GM12878 (cell line): ENCODE results near the gene MICALL2.

Experiments
- BRCA1 ChIP-seq: IDR thresholded peaks from 2 replicates; pipeline ENCODE4 v1.6.1; 2011; ENCODE audit warnings: low read depth, low read length, improper control_type of control experiment
- EED ChIP-seq: sonication (generic); IDR thresholded peaks from 2 replicates; pipeline ENCODE4 v1.6.1; 2016; ENCODE audit warnings: antibody characterized with exemption, low read depth
- EP300 ChIP-seq, 2 experiments: fragments of 150-350 bp in 1 of 2; IDR thresholded peaks; 2 replicates each; pipeline ENCODE4 v1.6.1; 2011 to 2012; ENCODE audit warnings: low read depth in 2 of 2, low read length in 2 of 2, borderline replicate concordance in 1 of 2, improper control_type of control experiment in 1 of 2, inconsistent platforms in 1 of 2; ENCODE audit not compliant: control insufficient read depth in 1 of 2
- GABPA ChIP-seq: IDR thresholded peaks from 2 replicates; pipeline ENCODE4 v1.6.1; 2014; ENCODE audit warnings: antibody characterized with exemption, low read depth, mild to moderate bottlenecking, inconsistent platforms
- NFIC ChIP-seq: IDR thresholded peaks from 2 replicates; pipeline ENCODE4 v1.6.1; 2012; ENCODE audit warnings: low read depth, mild to moderate bottlenecking, inconsistent platforms, low read length, moderate library complexity
- PAX5 ChIP-seq: IDR thresholded peaks from 2 replicates; pipeline ENCODE4 v1.6.1; 2011; ENCODE audit warnings: low read depth, low read length, borderline replicate concordance
- SIX5 ChIP-seq: IDR thresholded peaks from 2 replicates; pipeline ENCODE4 v1.6.1; 2011; ENCODE audit warnings: mild to moderate bottlenecking, low read depth, low read length, moderate library complexity; ENCODE audit not compliant: severe bottlenecking
- SPI1 ChIP-seq: IDR thresholded peaks from 2 replicates; pipeline ENCODE4 v1.6.1; 2011; ENCODE audit warnings: low read depth, mild to moderate bottlenecking, low read length, moderate library complexity, borderline replicate concordance; ENCODE audit not compliant: insufficient read depth
- TAF1 ChIP-seq: IDR thresholded peaks from 2 replicates; pipeline ENCODE4 v1.6.1; 2011; ENCODE audit warnings: mild to moderate bottlenecking, low read depth, low read length, borderline replicate concordance
- TF ChIP-seq, protein P1 (sequence below): fragments of 450-650 bp; IDR thresholded peaks from 2 replicates; pipeline ENCODE4 v1.6.1; 2017; ENCODE audit warnings: mild to moderate bottlenecking
- TF ChIP-seq, protein P2 (sequence below): IDR thresholded peaks from 2 replicates; pipeline ENCODE4 v1.6.1; 2011; ENCODE audit warnings: low read depth, mild to moderate bottlenecking, low read length, moderate library complexity, borderline replicate concordance; ENCODE audit errors: extremely low read depth
- TF ChIP-seq, protein P3 (sequence below): IDR thresholded peaks from 2 replicates; pipeline ENCODE4 v1.6.1; 2012; ENCODE audit warnings: low read depth, low read length, improper control_type of control experiment
- TF ChIP-seq, protein P4 (sequence below), 3 experiments: IDR thresholded peaks in 2 of 3; conservative IDR thresholded peaks in 1 of 3; 2 replicates each; pipeline ENCODE4 v1.5.1; 2011; ENCODE audit warnings: low read depth in 3 of 3, low read length in 3 of 3, mild to moderate bottlenecking in 3 of 3, control low read depth in 2 of 3, moderate library complexity in 2 of 3, inconsistent platforms in 1 of 3, mixed read lengths in 1 of 3; ENCODE audit not compliant: control insufficient read depth in 2 of 3, insufficient read depth in 1 of 3; ENCODE audit errors: extremely low read depth in 1 of 3

DNA sequence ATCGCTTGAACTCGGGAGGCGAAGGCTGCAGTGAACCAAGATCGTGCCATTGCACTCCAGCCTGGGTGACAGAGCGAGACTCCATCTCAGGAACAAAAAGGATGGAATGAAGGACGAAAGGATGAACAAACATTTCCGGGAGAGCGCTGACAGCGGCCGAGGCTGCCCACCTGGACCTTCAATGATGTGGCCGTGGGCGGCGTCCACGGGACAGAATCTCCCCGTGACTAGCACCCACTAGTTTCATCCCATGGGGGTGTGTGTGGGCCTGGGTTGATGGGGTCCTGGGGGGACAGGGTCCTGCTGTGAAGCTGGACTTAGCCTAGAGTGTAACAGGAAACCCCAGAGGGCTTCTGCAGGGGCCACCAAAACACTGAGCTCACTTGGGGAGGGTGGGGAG lies 32.8 kb downstream of the MICALL2 start:
- TF ChIP-seq, protein P1, sequence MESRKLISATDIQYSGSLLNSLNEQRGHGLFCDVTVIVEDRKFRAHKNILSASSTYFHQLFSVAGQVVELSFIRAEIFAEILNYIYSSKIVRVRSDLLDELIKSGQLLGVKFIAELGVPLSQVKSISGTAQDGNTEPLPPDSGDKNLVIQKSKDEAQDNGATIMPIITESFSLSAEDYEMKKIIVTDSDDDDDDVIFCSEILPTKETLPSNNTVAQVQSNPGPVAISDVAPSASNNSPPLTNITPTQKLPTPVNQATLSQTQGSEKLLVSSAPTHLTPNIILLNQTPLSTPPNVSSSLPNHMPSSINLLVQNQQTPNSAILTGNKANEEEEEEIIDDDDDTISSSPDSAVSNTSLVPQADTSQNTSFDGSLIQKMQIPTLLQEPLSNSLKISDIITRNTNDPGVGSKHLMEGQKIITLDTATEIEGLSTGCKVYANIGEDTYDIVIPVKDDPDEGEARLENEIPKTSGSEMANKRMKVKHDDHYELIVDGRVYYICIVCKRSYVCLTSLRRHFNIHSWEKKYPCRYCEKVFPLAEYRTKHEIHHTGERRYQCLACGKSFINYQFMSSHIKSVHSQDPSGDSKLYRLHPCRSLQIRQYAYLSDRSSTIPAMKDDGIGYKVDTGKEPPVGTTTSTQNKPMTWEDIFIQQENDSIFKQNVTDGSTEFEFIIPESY: no peak
- TF ChIP-seq, protein P2, sequence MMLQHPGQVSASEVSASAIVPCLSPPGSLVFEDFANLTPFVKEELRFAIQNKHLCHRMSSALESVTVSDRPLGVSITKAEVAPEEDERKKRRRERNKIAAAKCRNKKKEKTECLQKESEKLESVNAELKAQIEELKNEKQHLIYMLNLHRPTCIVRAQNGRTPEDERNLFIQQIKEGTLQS: no peak
- TF ChIP-seq, protein P3, sequence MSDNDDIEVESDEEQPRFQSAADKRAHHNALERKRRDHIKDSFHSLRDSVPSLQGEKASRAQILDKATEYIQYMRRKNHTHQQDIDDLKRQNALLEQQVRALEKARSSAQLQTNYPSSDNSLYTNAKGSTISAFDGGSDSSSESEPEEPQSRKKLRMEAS: no peak
- TF ChIP-seq GABPA (no peak), NFIC (no peak), BRCA1 (no peak), SIX5 (no peak), TAF1 (no peak), EED (no peak), PAX5 (no peak), SPI1 (no peak), EP300 (IDR thresholded peaks at IDR 0.05; ENCODE audit: borderline replicate concordance in 1 of 2, control insufficient read depth in 1 of 2, low read depth in 2 of 2, low read length in 2 of 2) (no peak)
- TF ChIP-seq, protein P4, sequence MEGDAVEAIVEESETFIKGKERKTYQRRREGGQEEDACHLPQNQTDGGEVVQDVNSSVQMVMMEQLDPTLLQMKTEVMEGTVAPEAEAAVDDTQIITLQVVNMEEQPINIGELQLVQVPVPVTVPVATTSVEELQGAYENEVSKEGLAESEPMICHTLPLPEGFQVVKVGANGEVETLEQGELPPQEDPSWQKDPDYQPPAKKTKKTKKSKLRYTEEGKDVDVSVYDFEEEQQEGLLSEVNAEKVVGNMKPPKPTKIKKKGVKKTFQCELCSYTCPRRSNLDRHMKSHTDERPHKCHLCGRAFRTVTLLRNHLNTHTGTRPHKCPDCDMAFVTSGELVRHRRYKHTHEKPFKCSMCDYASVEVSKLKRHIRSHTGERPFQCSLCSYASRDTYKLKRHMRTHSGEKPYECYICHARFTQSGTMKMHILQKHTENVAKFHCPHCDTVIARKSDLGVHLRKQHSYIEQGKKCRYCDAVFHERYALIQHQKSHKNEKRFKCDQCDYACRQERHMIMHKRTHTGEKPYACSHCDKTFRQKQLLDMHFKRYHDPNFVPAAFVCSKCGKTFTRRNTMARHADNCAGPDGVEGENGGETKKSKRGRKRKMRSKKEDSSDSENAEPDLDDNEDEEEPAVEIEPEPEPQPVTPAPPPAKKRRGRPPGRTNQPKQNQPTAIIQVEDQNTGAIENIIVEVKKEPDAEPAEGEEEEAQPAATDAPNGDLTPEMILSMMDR (IDR thresholded peaks at IDR 0.05 in 2 of 3, conservative IDR thresholded peaks at IDR 0.05 in 1 of 3; ENCODE audit: control insufficient read depth in 2 of 3, extremely low read depth in 1 of 3, insufficient read depth in 1 of 3, low read depth in 3 of 3, low read length in 3 of 3): no peak
